GM12874 (cell line): Measurements from ENCODE around the gene AUTS2.

Experiments used
- CTCF ChIP-seq: IDR thresholded peaks from 2 replicates; pipeline ENCODE4 v1.5.1; 2011; ENCODE audit warnings: low read depth, mild to moderate bottlenecking, control low read depth, low read length, moderate library complexity; ENCODE audit not compliant: insufficient read depth

Gene AUTS2

GRCh38 chr7:70314221-70314620 is 715.9 kb downstream of the AUTS2 start:
- TF ChIP-seq CTCF: no peak

- TF ChIP-seq CTCF: no peak
Measured at GRCh38 chr7:70316745-70317144, 718.5 kb downstream of the AUTS2 start.

DNA sequence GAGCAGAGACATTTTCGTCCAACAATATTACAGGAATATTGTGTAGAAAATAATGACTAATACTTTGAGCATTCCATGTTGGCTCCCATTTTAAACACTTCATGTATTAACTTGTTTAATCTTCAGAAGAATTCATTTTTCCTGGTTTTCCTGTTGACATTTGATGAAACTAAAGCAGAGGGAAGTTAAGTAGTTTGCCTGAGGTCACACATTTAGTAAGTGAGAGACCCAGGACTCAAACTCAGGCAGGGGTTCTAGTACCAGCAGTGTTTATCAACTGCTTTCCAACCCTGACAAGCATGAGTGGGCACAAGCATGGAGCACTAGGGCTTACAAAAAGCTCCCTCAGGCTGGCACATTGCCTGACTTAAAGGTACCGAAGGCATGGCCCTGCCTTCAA is 719.1 kb downstream of the AUTS2 start:
- TF ChIP-seq CTCF: no peak

DNA sequence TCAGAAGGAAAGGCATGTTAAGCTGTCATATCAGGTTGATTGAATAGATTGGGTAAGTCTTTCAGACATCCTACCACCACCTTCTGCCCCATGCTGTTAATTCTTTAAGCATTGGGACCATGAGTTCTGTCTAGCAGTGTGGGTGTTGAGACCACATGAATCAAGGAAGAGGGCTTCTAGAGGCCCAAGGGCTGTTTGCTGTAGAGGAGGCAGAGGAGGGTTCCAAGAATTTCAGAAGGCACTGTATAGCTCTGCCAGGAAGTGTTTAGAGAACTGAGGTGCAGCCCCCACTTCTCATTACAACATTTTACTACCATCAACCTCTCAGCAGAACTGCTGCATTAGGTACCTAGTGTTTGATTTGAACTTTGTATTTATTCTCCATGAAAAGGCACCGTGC is 720.2 kb downstream of the AUTS2 start:
- no peak for TF ChIP-seq CTCF

- no peak for TF ChIP-seq CTCF
Measured at GRCh38 chr7:70319057-70319456, 720.8 kb downstream of the AUTS2 start.

- no peak for TF ChIP-seq CTCF
Measured at GRCh38 chr7:70321016-70321590, 722.8 kb downstream of the AUTS2 start.

GRCh38 chr7:70322856-70323255 is 724.6 kb downstream of the AUTS2 start:
- TF ChIP-seq CTCF: no peak

DNA sequence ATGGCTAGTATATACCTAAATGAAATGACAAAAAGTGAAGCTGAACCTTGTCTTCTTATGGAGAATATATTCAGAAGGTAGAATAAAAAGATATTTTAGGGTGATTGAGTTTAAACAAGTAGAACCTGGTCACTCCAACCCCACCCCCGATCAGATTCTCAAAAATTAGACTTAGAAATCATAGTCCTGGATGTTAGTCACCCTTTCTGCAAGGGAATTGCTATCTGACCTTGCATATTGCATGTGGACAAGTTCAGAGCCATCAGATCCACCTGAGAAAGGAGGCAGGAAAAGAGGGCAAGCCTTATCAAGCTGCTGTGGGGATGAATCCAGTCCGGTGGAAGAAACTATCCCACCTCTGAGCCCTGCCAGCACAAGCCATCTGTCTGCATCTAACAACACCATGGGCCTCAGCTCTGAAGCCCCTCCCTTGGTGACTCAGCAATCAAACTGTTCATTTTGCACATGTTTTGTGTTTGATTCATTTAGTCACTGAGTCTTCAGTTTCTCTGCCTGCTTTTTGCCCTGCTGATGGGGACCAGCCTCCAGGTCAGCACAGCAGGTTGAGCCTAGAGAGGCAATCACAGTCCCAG is 727.3 kb downstream of the AUTS2 start:
- TF ChIP-seq CTCF: no peak
